Stimulated activated CD8-positive, alpha-beta memory T cell treated with anti-CD3 and anti-CD28 coated beads, Interleukin-7, amount 100 ng/mL, for 48 hours (primary cell): ENCODE results near the gene PPP1R14C.

Source experiments
- DNase-seq, 2 donors: peaks; one replicate each; pipeline ENCODE4 v3.0.0-alpha.2; 2020; ENCODE audit warnings: low read depth in 1 of 2; ENCODE audit errors: extremely low read depth in 1 of 2

Gene PPP1R14C

GRCh38 chr6:150189122-150189521 lies 46.3 kb downstream of the PPP1R14C start:
- no peak for DNase-seq

- no peak for DNase-seq
Observed at GRCh38 chr6:150191809-150192208, 49.0 kb downstream of the PPP1R14C start.

GRCh38 chr6:150194195-150194594 lies 51.4 kb downstream of the PPP1R14C start:
- no peak for DNase-seq

- no peak for DNase-seq
Observed at GRCh38 chr6:150195996-150196417, 53.2 kb downstream of the PPP1R14C start.

- no peak for DNase-seq
Observed at GRCh38 chr6:150196942-150197745, 54.3 kb downstream of the PPP1R14C start.

- no peak for DNase-seq
Observed at GRCh38 chr6:150198532-150198931, 55.7 kb downstream of the PPP1R14C start.

- no peak for DNase-seq
Observed at GRCh38 chr6:150199241-150199640, 56.4 kb downstream of the PPP1R14C start.

GRCh38 chr6:150200428-150201100 lies 57.7 kb downstream of the PPP1R14C start:
- no peak for DNase-seq

GRCh38 chr6:150201285-150201684 lies 58.4 kb downstream of the PPP1R14C start:
- DNase-seq: no peak

GRCh38 chr6:150201772-150202329 lies 59.0 kb downstream of the PPP1R14C start:
- no peak for DNase-seq

GRCh38 chr6:150202404-150202803 lies 59.6 kb downstream of the PPP1R14C start:
- DNase-seq: no peak

GRCh38 chr6:150202934-150203333 lies 60.1 kb downstream of the PPP1R14C start:
- no peak for DNase-seq

GRCh38 chr6:150203378-150203777 lies 60.5 kb downstream of the PPP1R14C start:
- no peak for DNase-seq

GRCh38 chr6:150203871-150204545 lies 61.2 kb downstream of the PPP1R14C start:
- DNase-seq: no peak

GRCh38 chr6:150204705-150205472 lies 62.0 kb downstream of the PPP1R14C start:
- DNase-seq: no peak

GRCh38 chr6:150207931-150208570 lies 65.2 kb downstream of the PPP1R14C start:
- no peak for DNase-seq

GRCh38 chr6:150208611-150209352 lies 65.9 kb downstream of the PPP1R14C start:
- DNase-seq: no peak

GRCh38 chr6:150209415-150209814 lies 66.6 kb downstream of the PPP1R14C start:
- DNase-seq: no peak

- DNase-seq: no peak
Observed at GRCh38 chr6:150211700-150212511, 69.1 kb downstream of the PPP1R14C start.
